Stimulated activated naive CD8-positive, alpha-beta T cell treated with anti-CD3 and anti-CD28 coated beads, Interleukin-15, Interleukin-2, amounts not matched to agents 100 ng/mL and 50 ng/mL, for 24 hours (primary cell): ENCODE measurements around the gene NKPD1.

Experiments
- H3K27ac Mint-ChIP-seq: one replicate; pipeline ENCODE4 v1.8.0; 2021; ENCODE audit warnings: mild to moderate bottlenecking, mixed read lengths
- H3K27me3 Mint-ChIP-seq: one replicate; pipeline ENCODE4 v1.8.0; 2021; ENCODE audit warnings: mixed read lengths
- H3K36me3 Mint-ChIP-seq: one replicate; pipeline ENCODE4 v1.8.0; 2021; ENCODE audit warnings: low read depth, mixed read lengths
- H3K4me1 Mint-ChIP-seq: one replicate; pipeline ENCODE4 v1.8.0; 2021; ENCODE audit warnings: low read depth, mixed read lengths
- H3K4me3 Mint-ChIP-seq: one replicate; pipeline ENCODE4 v1.8.0; 2021; ENCODE audit warnings: mild to moderate bottlenecking, mixed read lengths
- H3K9me3 Mint-ChIP-seq: one replicate; pipeline ENCODE4 v1.8.0; 2021; ENCODE audit warnings: mixed read lengths

The NKPD1 gene

DNA sequence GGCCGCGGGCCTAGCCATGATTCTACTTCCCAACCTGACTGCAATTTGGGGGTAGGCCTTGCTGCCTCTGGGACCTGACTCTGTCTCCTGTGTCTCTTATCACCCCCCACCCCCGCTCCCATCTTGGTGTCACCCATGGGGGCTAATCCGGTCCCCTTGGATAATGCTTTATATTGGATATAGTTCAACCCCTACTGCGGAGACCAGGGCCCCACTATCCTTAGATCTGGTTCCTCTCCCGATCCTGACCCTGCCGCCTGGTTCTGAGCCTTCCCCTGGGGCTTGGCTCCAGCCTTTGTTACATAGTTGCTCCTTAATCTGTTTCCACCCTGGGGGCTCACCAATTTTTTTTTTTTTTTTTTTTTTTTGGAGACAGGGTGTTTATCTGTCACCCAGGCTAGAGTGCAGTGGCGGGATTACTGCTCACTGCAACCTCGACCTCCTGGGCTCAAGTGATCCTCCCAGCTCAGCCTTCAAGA lies 19.1 kb upstream of the NKPD1 start:
- Mint-ChIP-seq H3K4me3 (peak overlapping the region; percentile 78), H3K9me3 (no peaks in the 10 kb centered on the region), H3K4me1 (peaks cover 28% of the 10 kb centered on the region), H3K27ac (peak overlapping the region; percentile 68), H3K36me3 (no peaks in the 10 kb centered on the region), H3K27me3 (no peaks in the 10 kb centered on the region)

DNA sequence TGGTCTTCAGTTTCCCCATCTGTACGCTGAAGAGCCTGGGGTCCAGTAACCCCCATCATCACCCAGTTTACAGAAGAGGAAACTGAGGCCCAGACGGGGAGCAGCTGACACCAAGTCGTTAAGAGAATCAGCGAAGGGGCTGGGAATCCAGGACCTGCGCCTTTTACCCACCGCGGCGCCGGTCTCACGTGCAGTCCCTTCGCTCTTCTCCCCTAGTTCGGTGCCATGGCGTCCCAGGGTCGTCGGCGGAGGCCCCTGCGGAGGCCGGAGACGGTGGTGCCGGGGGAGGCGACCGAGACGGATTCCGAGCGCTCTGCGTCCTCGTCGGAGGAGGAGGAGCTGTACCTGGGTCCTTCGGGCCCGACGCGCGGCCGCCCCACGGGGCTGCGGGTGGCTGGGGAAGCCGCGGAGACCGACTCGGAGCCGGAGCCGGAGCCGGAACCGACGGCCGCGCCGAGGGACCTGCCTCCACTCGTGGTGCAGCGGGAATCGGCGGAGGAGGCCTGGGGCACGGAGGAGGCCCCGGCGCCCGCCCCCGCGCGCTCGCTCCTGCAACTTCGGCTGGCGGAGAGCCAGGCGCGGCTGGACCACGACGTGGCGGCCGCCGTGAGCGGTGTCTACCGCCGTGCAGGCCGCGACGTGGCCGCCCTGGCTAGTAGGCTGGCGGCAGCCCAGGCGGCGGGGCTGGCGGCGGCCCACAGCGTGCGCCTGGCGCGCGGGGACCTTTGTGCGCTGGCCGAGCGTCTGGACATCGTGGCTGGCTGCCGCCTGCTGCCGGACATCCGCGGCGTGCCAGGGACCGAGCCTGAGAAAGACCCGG lies 18.5 kb upstream of the NKPD1 start:
- Mint-ChIP-seq H3K4me1 (peaks cover 28% of the 10 kb centered on the region), H3K27me3 (no peaks in the 10 kb centered on the region)

DNA sequence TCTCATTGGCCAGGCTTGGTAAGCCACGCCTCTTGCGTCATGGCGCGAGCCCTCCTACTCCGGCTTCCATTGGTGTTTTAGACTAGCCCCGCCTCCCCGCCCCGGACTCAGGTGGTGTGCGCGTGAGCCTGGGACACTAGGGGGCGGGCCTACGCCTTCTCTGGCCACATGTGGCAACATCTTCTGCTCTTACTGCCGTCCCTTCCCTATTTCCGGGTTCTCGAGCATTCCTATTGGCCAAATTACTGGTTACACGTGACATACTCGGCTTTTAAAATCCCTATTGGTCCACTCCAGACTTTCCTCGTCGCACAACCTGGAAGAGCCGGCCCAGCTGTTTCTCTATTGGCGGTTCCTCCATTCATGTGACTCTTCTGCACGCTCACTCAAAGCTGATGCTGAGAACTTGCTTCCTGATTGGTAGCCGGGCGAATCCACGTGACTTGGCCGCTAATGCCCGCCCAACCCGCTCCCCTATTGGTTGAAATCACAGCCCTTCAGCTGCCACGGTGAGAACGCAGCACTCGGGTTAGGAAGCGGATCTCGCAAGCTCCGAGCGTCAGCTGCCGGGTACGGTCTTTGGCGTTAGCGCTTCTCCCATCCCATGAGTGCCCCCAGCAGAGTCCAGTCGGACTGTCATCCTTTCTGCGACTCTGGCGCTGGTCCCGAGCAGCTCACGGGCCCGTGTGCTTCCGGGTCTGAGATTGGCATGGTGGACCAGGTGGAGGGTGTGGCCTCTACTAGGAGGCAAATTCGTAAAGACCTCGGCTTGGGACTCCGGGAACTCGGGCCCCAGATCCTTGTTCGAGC lies 17.7 kb upstream of the NKPD1 start, which contains the start of gene BLOC1S3:
BLOC1S3 (plus strand) TSS at position 523 of the 810 bp plus-strand sequence. CDS start 513 bp downstream, outside the sequence.
- peak within 1 kb of the TSS; percentile 90 for H3K27ac Mint-ChIP-seq
- H3K4me3 Mint-ChIP-seq = peak within 1 kb of the TSS; percentile 96
- no peaks in the 10 kb centered on the region for H3K27me3 Mint-ChIP-seq
- H3K36me3 Mint-ChIP-seq = no peaks in the 10 kb centered on the region
- no peaks in the 10 kb centered on the region for H3K9me3 Mint-ChIP-seq
- peaks cover 36% of the 10 kb centered on the region for H3K4me1 Mint-ChIP-seq

More for the DNA sequence above, 18.5 kb upstream of the NKPD1 start:
- H3K36me3 Mint-ChIP-seq = no peaks in the 10 kb centered on the region
- peak overlapping the region; percentile 96 for H3K4me3 Mint-ChIP-seq
- no peaks in the 10 kb centered on the region for H3K9me3 Mint-ChIP-seq
- H3K27ac Mint-ChIP-seq = peak overlapping the region; percentile 90

DNA sequence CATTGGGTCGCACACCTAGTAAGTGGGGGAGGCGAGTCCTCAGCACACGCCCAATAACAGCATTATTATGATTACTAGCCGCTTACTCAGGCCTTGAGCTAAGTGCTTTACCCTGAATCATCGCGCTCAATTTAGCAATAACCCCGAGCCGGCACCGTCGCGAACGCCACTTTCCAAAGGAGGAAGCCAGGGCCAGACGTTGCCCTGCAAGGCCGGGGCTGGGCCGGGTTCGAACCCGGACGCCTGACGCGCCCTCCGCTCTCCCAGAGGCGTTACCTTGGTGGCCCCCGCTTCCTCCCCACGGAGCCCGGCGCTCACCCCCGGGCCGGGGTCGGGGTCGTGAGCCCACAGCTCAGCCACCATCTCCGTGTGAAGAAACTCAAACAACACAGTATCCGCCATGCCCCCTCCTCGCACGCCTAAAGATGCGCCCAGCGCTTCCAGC lies 17.1 kb upstream of the NKPD1 start, which contains the start of gene TRAPPC6A:
TRAPPC6A (minus strand) TSS at position 421 of the 445 bp plus-strand sequence; CDS start at position 402, 19 bp downstream.
- Mint-ChIP-seq H3K27me3 (no peaks in the 10 kb centered on the region), H3K27ac (peak within 1 kb of the TSS; percentile 90), H3K4me1 (peaks cover 38% of the 10 kb centered on the region), H3K9me3 (no peaks in the 10 kb centered on the region), H3K4me3 (peak within 1 kb of the TSS; percentile 96), H3K36me3 (no peaks in the 10 kb centered on the region)

DNA sequence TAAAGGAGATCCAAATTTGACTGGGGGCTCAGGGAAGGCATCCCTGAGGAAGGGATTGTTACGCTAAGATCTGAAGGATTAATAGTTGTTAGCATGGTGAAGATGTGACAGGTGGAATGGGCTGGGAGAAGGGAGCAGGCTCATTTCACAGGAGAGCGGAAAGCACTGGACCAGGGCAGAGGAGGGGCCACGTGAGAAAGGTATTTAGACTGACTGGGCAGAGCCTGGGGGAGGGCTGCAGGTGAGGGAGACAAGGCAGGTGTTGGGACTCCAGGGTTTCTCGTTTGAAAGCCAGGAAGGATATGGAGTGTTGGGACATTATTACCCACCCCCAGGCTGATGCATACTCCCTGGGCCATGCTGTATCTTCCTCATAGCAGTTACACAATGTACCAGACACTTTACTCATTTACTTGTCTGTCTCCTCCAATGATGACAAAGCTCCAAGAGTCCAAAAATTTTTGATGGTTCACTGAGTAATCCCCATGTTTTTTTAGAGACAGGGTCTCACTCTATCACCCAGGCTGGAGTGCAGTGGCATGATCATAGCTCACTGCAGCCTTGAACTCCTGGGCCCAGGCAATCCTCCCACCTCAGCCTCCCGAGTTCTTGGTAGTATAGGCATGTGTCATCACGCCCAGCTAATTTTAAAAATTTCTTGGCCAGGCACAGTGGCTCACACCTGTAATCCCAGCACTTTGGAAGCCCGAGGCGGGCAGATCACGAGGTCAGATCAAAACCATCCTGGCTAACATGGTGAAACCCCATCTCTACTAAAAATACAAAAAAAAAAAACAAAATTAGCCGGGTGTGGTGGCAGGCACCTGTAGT lies 14.9 kb upstream of the NKPD1 start:
- no peak overlapping the region for H3K4me3 Mint-ChIP-seq
- peaks cover 46% of the 10 kb centered on the region for H3K4me1 Mint-ChIP-seq
- no peak overlapping the region for H3K27ac Mint-ChIP-seq
- no peaks in the 10 kb centered on the region for H3K27me3 Mint-ChIP-seq
- H3K9me3 Mint-ChIP-seq = no peaks in the 10 kb centered on the region
- H3K36me3 Mint-ChIP-seq = no peaks in the 10 kb centered on the region

DNA sequence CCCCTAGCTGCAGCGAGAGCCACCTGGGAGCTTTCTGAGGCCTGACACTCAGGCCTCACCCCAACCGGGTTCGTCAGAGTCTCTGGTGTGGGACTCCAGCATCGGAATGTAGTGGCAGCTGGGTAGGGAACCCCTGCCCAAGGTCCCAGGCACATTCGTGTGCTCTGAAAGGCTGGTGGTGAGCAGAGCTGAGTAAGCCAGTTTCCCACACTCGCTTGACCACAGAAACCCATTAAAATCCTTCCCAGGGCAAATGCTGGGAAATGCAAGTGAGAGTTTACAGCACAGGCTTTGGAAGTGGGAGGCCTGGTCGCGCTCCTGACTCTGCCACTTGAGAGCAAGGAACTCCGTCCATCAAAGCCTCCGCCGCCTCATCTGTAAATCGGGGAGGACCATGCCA lies 13.0 kb upstream of the NKPD1 start:
- Mint-ChIP-seq H3K36me3 (no peaks in the 10 kb centered on the region), H3K4me3 (no peak overlapping the region), H3K27me3 (no peaks in the 10 kb centered on the region), H3K4me1 (peaks cover 45% of the 10 kb centered on the region), H3K9me3 (no peaks in the 10 kb centered on the region), H3K27ac (no peak overlapping the region)

DNA sequence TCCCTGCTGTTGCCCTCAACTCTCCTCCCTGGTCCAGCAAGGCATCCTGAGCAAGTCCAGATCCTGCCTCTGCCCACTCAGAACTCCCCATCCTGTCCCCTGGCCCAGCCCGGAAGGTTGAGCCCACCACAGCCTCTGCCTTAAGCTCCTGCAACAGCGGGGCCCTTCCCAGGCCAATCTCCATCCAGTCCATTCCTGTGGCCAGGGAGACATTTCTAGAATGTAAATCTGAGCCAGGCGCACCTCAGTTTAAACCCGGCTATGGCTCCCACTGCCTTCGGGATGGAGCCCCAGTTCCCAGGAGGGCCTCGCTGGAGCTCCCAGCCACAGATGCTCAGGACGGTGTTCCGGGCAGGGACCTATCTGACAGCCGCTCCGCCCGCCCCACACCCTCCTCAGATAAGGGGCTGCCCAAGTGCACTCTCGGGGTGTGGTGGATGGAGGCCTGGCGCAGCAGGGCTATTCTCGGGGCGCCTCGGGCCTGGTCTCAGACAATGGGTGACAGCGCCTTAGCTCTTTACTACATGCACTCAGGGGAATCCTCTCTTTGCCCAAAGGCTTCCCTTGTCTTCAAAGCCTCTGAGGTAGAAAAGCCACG lies 11.9 kb upstream of the NKPD1 start:
- peak overlapping the region; percentile 61 for H3K27ac Mint-ChIP-seq
- no peaks in the 10 kb centered on the region for H3K36me3 Mint-ChIP-seq
- no peak overlapping the region for H3K4me3 Mint-ChIP-seq
- no peaks in the 10 kb centered on the region for H3K27me3 Mint-ChIP-seq
- H3K4me1 Mint-ChIP-seq = peaks cover 45% of the 10 kb centered on the region
- H3K9me3 Mint-ChIP-seq = no peaks in the 10 kb centered on the region

DNA sequence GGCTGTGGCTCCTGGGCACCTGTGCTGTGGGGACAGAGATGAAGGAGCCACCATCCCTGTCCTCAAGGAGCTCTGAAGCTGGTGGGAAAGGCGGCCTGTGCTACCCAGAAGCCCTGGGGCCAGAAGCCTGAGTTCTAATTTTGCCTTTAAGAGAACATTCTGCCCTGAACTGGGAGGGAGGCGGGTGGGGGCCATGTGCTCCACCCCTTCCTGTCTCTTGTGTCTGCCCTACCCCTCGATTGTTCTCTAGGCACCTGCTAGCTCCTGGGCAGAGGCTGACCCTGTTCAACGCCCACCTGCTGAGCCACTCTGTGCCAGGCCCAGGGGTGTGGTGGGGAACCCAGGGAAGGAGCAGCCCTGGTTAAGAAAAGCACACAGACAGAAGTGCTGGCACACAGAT lies 11.4 kb upstream of the NKPD1 start:
- peaks cover 41% of the 10 kb centered on the region for H3K4me1 Mint-ChIP-seq
- no peaks in the 10 kb centered on the region for H3K9me3 Mint-ChIP-seq
- H3K27ac Mint-ChIP-seq = peak overlapping the region; percentile 61
- H3K36me3 Mint-ChIP-seq = no peaks in the 10 kb centered on the region
- no peak overlapping the region for H3K4me3 Mint-ChIP-seq
- H3K27me3 Mint-ChIP-seq = no peaks in the 10 kb centered on the region

DNA sequence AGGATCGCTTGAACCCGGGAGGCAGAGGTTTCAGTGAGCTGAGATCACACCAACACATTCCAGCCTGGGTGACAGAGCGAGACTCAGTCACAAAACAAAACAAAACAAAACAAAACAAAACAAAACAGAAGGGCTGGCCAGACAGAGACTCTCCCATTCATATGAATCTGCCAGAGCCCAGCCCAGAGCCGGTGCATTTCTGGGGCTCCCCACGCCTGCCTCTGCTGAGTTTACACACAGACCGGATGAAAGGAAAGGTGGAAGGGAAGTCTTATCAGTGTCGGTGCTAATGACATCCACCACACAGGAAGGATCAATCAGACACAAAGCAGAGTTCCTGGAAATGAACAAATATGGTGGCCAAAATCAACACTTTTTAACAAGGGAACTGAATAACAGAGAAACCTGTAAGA lies 10.4 kb upstream of the NKPD1 start:
- H3K9me3 Mint-ChIP-seq = no peaks in the 10 kb centered on the region
- H3K36me3 Mint-ChIP-seq = no peaks in the 10 kb centered on the region
- peak overlapping the region; percentile 97 for H3K27ac Mint-ChIP-seq
- no peaks in the 10 kb centered on the region for H3K27me3 Mint-ChIP-seq
- peak overlapping the region; percentile 71 for H3K4me3 Mint-ChIP-seq
- peaks cover 44% of the 10 kb centered on the region for H3K4me1 Mint-ChIP-seq

DNA sequence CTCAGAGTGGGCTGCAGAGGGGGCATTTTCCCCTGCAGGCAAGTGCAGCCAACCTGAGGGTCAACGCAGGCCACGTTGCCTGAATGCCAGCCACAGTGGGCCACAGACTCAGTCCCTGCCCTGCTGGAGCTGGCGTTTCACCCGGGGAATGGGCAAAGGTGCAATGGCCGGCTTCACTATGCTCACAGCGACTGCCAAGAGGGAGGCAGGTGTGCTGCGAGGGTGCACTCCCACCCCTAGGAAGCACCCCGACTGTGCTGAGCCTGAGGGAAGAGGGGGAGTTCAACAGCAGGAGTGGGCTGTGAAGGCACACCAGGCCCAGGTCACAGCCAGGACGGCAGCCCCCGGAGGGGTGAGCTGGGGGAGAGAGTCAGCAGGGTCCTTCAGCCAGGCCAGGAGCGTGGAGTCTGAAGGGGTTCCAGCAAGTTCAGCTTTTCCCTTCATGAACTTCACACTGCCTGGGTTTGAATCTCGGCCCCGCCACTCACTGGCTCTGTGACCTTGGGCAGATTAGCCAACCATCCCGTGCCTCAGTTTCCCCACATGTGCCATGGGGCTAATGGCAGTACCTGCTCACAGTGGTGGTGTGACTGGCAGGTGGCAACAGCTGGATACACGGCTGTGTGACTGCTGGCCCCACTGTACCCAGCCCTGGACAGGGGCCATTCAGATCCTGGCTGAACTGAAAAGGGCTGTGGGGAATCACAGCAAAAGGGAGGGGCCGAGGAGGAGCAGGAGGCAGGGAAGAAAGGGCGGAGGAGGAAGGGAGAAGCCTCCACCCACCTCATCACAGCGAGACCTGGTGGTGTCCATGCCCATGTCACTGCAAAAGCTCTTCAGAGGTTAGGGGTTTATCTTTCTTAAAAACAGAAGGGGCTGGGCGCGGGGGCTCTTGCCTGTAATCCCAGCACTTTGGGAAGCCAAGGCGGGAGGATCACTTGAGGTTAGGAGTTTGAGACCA lies 9.6 kb upstream of the NKPD1 start:
- H3K27ac Mint-ChIP-seq = peak overlapping the region; percentile 97
- no peak overlapping the region for H3K4me3 Mint-ChIP-seq
- peaks cover 41% of the 10 kb centered on the region for H3K4me1 Mint-ChIP-seq
- H3K9me3 Mint-ChIP-seq = no peaks in the 10 kb centered on the region
- no peaks in the 10 kb centered on the region for H3K27me3 Mint-ChIP-seq
- no peaks in the 10 kb centered on the region for H3K36me3 Mint-ChIP-seq

DNA sequence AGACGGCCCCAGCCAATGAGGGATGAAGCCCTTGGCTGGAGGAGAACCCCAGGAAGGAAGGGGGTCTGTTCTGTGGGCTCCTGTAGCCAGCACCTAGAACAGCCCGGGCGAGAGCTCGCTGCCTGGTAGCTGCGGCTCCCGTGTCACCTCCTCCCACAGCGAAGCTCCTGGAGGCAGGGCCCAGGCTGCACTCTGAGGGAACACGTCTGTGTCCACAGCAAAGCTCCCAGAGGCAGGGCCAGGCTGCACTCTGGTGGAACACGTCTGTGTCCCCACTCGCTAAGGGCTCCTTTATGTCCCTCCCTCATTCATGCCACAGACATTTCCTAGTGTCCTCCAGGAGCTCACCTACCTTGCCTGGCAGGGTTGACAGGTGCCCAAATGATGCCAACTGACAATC lies 8.8 kb upstream of the NKPD1 start:
- Mint-ChIP-seq H3K36me3 (no peaks in the 10 kb centered on the region), H3K4me1 (peaks cover 42% of the 10 kb centered on the region), H3K27ac (no peak overlapping the region), H3K4me3 (no peak overlapping the region), H3K27me3 (no peaks in the 10 kb centered on the region), H3K9me3 (no peaks in the 10 kb centered on the region)

DNA sequence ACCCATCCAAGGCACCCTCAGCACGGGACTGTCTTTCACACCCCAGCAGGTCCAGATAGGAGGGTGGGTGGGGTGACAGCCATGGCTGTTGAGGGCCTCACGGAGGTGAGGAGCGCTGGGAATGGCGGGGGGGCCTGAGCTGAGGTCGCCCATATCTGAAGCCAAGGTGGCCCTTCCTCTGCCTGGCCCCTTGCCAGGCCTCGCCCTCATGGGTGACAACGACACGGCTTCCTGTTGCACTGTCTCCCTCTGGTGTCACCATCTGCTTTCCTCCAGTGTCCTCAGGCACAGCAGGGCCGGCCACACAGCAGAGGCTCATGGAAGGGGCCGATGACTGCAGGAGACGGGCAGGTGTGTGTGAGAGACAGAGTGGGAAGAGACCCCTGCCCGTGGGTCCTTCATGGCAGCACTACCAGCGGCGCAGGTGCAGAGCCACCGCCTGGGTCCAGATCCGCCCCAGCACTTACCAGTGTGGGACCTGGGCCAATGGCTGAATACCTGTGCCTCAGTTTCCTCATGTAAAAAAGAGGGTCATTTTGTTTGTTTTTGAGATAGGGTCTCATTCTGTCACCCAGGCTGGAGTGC lies 8.1 kb upstream of the NKPD1 start:
- Mint-ChIP-seq H3K27me3 (no peaks in the 10 kb centered on the region), H3K27ac (no peak overlapping the region), H3K4me1 (peaks cover 44% of the 10 kb centered on the region), H3K9me3 (no peaks in the 10 kb centered on the region), H3K36me3 (no peaks in the 10 kb centered on the region), H3K4me3 (no peak overlapping the region)

DNA sequence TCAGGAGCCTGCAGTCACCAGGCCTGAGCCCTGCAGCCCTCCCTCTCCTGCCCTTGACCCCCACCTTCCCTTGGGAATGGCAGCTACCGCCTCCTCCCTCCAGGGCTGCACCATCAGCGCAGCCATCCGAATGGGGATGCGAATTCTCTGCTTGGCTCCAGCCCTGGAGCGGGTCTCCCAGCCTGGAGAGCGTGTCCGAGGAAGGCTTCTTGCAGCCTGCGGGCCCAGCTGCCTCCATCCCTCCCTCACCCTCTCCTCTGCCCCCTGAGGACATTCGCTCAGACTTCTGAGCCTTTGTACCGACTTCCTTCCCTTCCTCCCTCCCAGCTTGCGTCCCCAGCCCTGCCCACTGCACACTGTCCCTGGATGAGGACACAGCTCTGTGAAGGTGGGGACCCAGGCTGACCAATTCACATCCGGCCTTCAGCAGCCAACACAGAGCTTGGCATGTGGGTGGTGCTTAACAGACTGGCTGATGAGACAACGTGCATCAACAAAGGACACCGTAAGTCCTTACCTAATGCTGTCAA lies 6.0 kb upstream of the NKPD1 start:
- H3K4me3 Mint-ChIP-seq = no peak overlapping the region
- no peak overlapping the region for H3K27ac Mint-ChIP-seq
- no peaks in the 10 kb centered on the region for H3K9me3 Mint-ChIP-seq
- H3K36me3 Mint-ChIP-seq = no peaks in the 10 kb centered on the region
- no peaks in the 10 kb centered on the region for H3K27me3 Mint-ChIP-seq
- H3K4me1 Mint-ChIP-seq = peaks cover 34% of the 10 kb centered on the region
